AG04450 (cell line): ENCODE data around the gene SPAG7. TPM values are rescaled to one million over a fixed set of nuclear protein-coding genes. Genes with fewer than 3 reads are reported as not detected.
A peak's percentile ranks its signal among the peaks of the same experiment; 100 is the strongest.

Experiments
- CTCF ChIA-PET: fragments of 300-600, 350-600 bp; formaldehyde crosslinking; extraction: SDS; loops from one replicate; lab custom pipeline; 2022; ENCODE audit warnings: antibody characterized with exemption, inconsistent platforms; lab: Charles Lee
- POLR2A ChIA-PET: fragments of 350-600 bp; formaldehyde crosslinking; extraction: SDS; loops from one replicate; lab custom pipeline; 2021; ENCODE audit warnings: antibody characterized with exemption, inconsistent platforms; lab: Yijun Ruan, JAX
- DNase-seq: peaks from one replicate; pipeline ENCODE4 v3.0.0-alpha.2; 2011; ENCODE audit warnings: low read depth, low spot score
- H3K27ac ChIP-seq: one replicate; pipeline ENCODE4 v1.5.1; 2012; ENCODE audit warnings: low read depth, low read length, control low read depth
- H3K27me3 ChIP-seq: one replicate; pipeline ENCODE4 v1.6.0; 2012; ENCODE audit warnings: low read length; ENCODE audit not compliant: control insufficient read depth, insufficient read depth
- H3K4me3 ChIP-seq: 2 replicates; pipeline ENCODE4 v1.5.1; 2011; ENCODE audit warnings: mild to moderate bottlenecking, low read depth, low read length, control low read depth
- H3K9me3 ChIP-seq: 2 replicates; pipeline ENCODE4 v1.5.1; 2012; ENCODE audit warnings: low read length; ENCODE audit not compliant: control insufficient read depth, insufficient read depth
- CTCF ChIP-seq: IDR thresholded peaks from 2 replicates; pipeline ENCODE4 v1.5.1; 2011; ENCODE audit warnings: low read depth, low read length, control low read depth, inconsistent platforms
- polyA plus RNA-seq: library from polyadenylated mRNA; depleted of rRNA; stranded (reverse); fragments of >200 nt; gene quantifications from 2 replicates; pipeline ENCODE4 v1.2.3, GENCODE V29; 2011

SPAG7 gene
- polyA plus RNA-seq, 1 experiment, result 71.1 TPM

- H3K27me3 ChIP-seq, result no peaks in the 10 kb centered on the region
- TF ChIP-seq CTCF, result peak; percentile 47
- POLR2A ChIA-PET, result interaction anchor here (0.7 to 0.9 kb wide), 2 partner anchors 11 to 33 kb away, joined by 3 to 5 read pairs; partner anchors contain the start of gene SPAG7
- DNase-seq, result no peak
- no peak overlapping the region for H3K27ac ChIP-seq
- CTCF ChIA-PET, result no interaction called here
- no peak overlapping the region for H3K4me3 ChIP-seq
- no peaks in the 10 kb centered on the region for H3K9me3 ChIP-seq
These were observed 33.2 kb downstream of the SPAG7 start for GRCh38 chr17:4934173-4934979.

GRCh38 chr17:4933646-4934045, 34.0 kb downstream of the SPAG7 start:
- Histone ChIP-seq H3K27me3 (no peaks in the 10 kb centered on the region), H3K27ac (no peak overlapping the region), H3K9me3 (no peaks in the 10 kb centered on the region), H3K4me3 (no peak overlapping the region)
- CTCF ChIA-PET, result no interaction called here
- DNase-seq, result no peak
- no peak for TF ChIP-seq CTCF
- POLR2A ChIA-PET, result interaction anchor here (0.9 kb wide), 1 partner anchor 34 kb away, joined by 5 read pairs; the partner anchor contains the start of gene SPAG7

- ChIA-PET CTCF (no interaction called here), POLR2A (interaction anchor here (0.5 to 1.2 kb wide), 2 partner anchors 35 to 134 kb away, joined by 3 read pairs; partner anchors contain the start of gene SPAG7)
- Histone ChIP-seq H3K9me3 (no peaks in the 10 kb centered on the region), H3K4me3 (no peak overlapping the region), H3K27me3 (no peaks in the 10 kb centered on the region), H3K27ac (no peak overlapping the region)
- TF ChIP-seq CTCF, result no peak
- DNase-seq, result no peak
These were observed 34.9 kb downstream of the SPAG7 start for GRCh38 chr17:4932756-4933155.

- no peak for DNase-seq
- H3K27me3 ChIP-seq, result no peaks in the 10 kb centered on the region
These were observed 35.7 kb downstream of the SPAG7 start, which contains the start of gene GP1BA for GRCh38 chr17:4931963-4932362. Gene GP1BA, plus strand, starts transcription at chr17:4932277. Its CDS starts 328 bp downstream, at chr17:4932605.

More at GRCh38 chr17:4931963-4932362, 35.7 kb downstream of the SPAG7 start, which contains the start of gene GP1BA:
- Histone ChIP-seq H3K4me3 (no peak within 1 kb of the TSS), H3K9me3 (no peaks in the 10 kb centered on the region), H3K27ac (no peak within 1 kb of the TSS)
- ChIA-PET POLR2A (interaction anchor here (1.2 kb wide), 1 partner anchor 36 kb away, joined by 3 read pairs; the partner anchor contains the start of gene SPAG7), CTCF (no interaction called here)
- TF ChIP-seq CTCF, result no peak
